HepG2 (cell line): ENCODE measurements around the gene EDAR. TPM values are rescaled to one million over a fixed set of nuclear protein-coding genes. Genes with fewer than 3 reads are reported as not detected.

Experiments used
- ATAC-seq: fragments of 200-7000 bp; cut with Tn5 transposase; 3 replicates; pipeline ENCODE4 v1.9.1; 2020; ENCODE audit warnings: mild to moderate bottlenecking, moderate library complexity
- BruUV-seq: library from RNA; stranded (reverse); fragments of 400-500 nt; replicated peaks from 2 replicates; lab custom pipeline; 2021; lab: Mats Ljungman, UMichigan
- CTCF ChIA-PET: fragments of 300-600 bp; formaldehyde crosslinking; extraction: SDS; loops from one replicate; lab custom pipeline; 2021; ENCODE audit warnings: low total read pairs, inconsistent platforms, low intra/inter-chr PET ratio; lab: Yijun Ruan, JAX
- POLR2A ChIA-PET: fragments of 350-600 bp; sonication (Branson Sonifier 250); formaldehyde crosslinking; loops from one replicate; lab custom pipeline; 2020; ENCODE audit warnings: antibody characterized with exemption, inconsistent platforms; lab: Yijun Ruan, JAX
- DNase-seq: peaks from one replicate; pipeline ENCODE4 v3.0.0-alpha.2; 2015; ENCODE audit warnings: low spot score
- FAIRE-seq: peaks from 3 replicates; lab custom pipeline; 2011; peaks lifted over from hg19 to GRCh38; lab: Jason Lieb, UNC
- H2AFZ ChIP-seq: one replicate; pipeline ENCODE4 v1.6.1; 2011; ENCODE audit warnings: low read length, inconsistent platforms
- H3K27ac ChIP-seq: fragments of 300-600 bp; 3 replicates; pipeline ENCODE4 v1.8.0; 2011; ENCODE audit warnings: mixed run types, mild to moderate bottlenecking, mixed read lengths, low read length, inconsistent platforms; ENCODE audit not compliant: insufficient read depth; ENCODE audit errors: extremely low read length
- H3K27me3 ChIP-seq, 2 experiments: fragments of 200-600 bp in 1 of 2; 2 replicates in 1 of 2; 3 replicates in 1 of 2; pipeline versions ENCODE4 v1.6.0 to v1.8.0; 2011; ENCODE audit warnings: low read length in 2 of 2, mild to moderate bottlenecking in 2 of 2, moderate library complexity in 2 of 2, inconsistent platforms in 1 of 2; ENCODE audit not compliant: insufficient read depth in 2 of 2, control insufficient read depth in 1 of 2
- H3K36me3 ChIP-seq, 2 experiments: fragments of 200-600 bp in 1 of 2; replicated peaks in 1 of 2; 2 replicates in 1 of 2; 3 replicates in 1 of 2; pipeline versions ENCODE4 v1.5.1 to v1.8.0; 2011; ENCODE audit warnings: low read length in 2 of 2, inconsistent platforms in 1 of 2; ENCODE audit not compliant: insufficient read depth in 2 of 2, control insufficient read depth in 1 of 2
- H3K4me1 ChIP-seq: 2 replicates; pipeline ENCODE4 v1.5.1; 2012; ENCODE audit warnings: low read length, inconsistent platforms; ENCODE audit not compliant: insufficient read depth
- H3K4me2 ChIP-seq: 2 replicates; pipeline ENCODE4 v1.6.0; 2011; ENCODE audit warnings: low read depth, low read length, inconsistent platforms
- H3K4me3 ChIP-seq, 3 experiments: fragments of 200-600 bp in 1 of 3; sonication (generic), shearing (Covaris generic) in 1 of 3; replicated peaks in 1 of 3; 2 replicates each; pipeline ENCODE4 v1.5.1; 2011 to 2016; ENCODE audit warnings: low read length in 3 of 3, inconsistent platforms in 2 of 3, low read depth in 2 of 3, mild to moderate bottlenecking in 2 of 3, control low read depth in 1 of 3, mixed read lengths in 1 of 3; ENCODE audit not compliant: insufficient read depth in 1 of 3
- H3K79me2 ChIP-seq: one replicate; pipeline ENCODE4 v1.6.1; 2011; ENCODE audit warnings: low read length, inconsistent platforms; ENCODE audit not compliant: insufficient read depth
- H3K9ac ChIP-seq: 2 replicates; pipeline ENCODE4 v1.6.0; 2011; ENCODE audit warnings: mild to moderate bottlenecking, low read depth, low read length, inconsistent platforms; ENCODE audit not compliant: insufficient read depth
- H3K9me3 ChIP-seq: 2 replicates; pipeline ENCODE4 v1.5.1; 2012; ENCODE audit warnings: mild to moderate bottlenecking, low read length
- H4K20me1 ChIP-seq: 2 replicates; pipeline ENCODE4 v1.6.0; 2011; ENCODE audit warnings: inconsistent platforms, mild to moderate bottlenecking, low read length, moderate library complexity; ENCODE audit not compliant: insufficient read depth
- ATAD3A ChIP-seq: sonication (generic); formaldehyde crosslinking; IDR thresholded peaks from 2 replicates; pipeline ENCODE4 v1.4.0; 2020; ENCODE audit warnings: missing genetic modification reagents
- PATZ1 ChIP-seq: sonication (generic); formaldehyde crosslinking; IDR thresholded peaks from 2 replicates; pipeline ENCODE4 v1.4.0; 2020; ENCODE audit warnings: missing genetic modification reagents
- SALL2 ChIP-seq: sonication (generic); formaldehyde crosslinking; IDR thresholded peaks from 2 replicates; pipeline ENCODE4 v1.8.1; 2023; ENCODE audit warnings: mild to moderate bottlenecking, missing genetic modification reagents, inconsistent platforms
- SIX1 ChIP-seq: sonication (generic); formaldehyde crosslinking; IDR thresholded peaks from 2 replicates; pipeline ENCODE4 v1.4.0; 2020; ENCODE audit warnings: missing genetic modification reagents, borderline replicate concordance
- SIX4 ChIP-seq: sonication (generic); formaldehyde crosslinking; IDR thresholded peaks from 2 replicates; pipeline ENCODE4 v1.4.0; 2020; ENCODE audit warnings: missing genetic modification reagents
- SMYD3 ChIP-seq: sonication (generic); formaldehyde crosslinking; IDR thresholded peaks from 2 replicates; pipeline ENCODE4 v1.8.1; 2023; ENCODE audit warnings: mild to moderate bottlenecking, missing genetic modification reagents
- SP140L ChIP-seq: sonication (generic); formaldehyde crosslinking; IDR thresholded peaks from 2 replicates; pipeline ENCODE4 v1.4.0; 2020; ENCODE audit warnings: missing genetic modification reagents, borderline replicate concordance
- SUZ12 ChIP-seq: fragments of 150-350 bp; IDR thresholded peaks from 2 replicates; pipeline ENCODE4 v1.6.1; 2014; ENCODE audit warnings: low read depth, low read length
- TARDBP ChIP-seq: sonication (generic); formaldehyde crosslinking; IDR thresholded peaks from 2 replicates; pipeline ENCODE4 v1.8.0; 2022; ENCODE audit warnings: mild to moderate bottlenecking, missing genetic modification reagents
- TCF7 ChIP-seq: sonication (generic); IDR thresholded peaks from 2 replicates; pipeline ENCODE4 v1.6.1; 2016; ENCODE audit warnings: antibody characterized with exemption, low read depth
- YEATS4 ChIP-seq: sonication (generic); formaldehyde crosslinking; IDR thresholded peaks from 2 replicates; pipeline ENCODE4 v1.4.0; 2020; ENCODE audit warnings: missing genetic modification reagents, borderline replicate concordance
- ZFAT ChIP-seq: sonication (generic); formaldehyde crosslinking; conservative IDR thresholded peaks from 2 replicates; pipeline ENCODE4 v1.8.1; 2023; ENCODE audit warnings: missing genetic modification reagents, inconsistent platforms
- ZMYM3 ChIP-seq: sonication (generic); formaldehyde crosslinking; IDR thresholded peaks from 2 replicates; pipeline ENCODE4 v1.5.1; 2020; ENCODE audit warnings: mild to moderate bottlenecking, missing genetic modification reagents
- ZNF274 ChIP-seq: sonication (generic); formaldehyde crosslinking; IDR thresholded peaks from 2 replicates; pipeline ENCODE4 v1.5.1; 2020; ENCODE audit warnings: mild to moderate bottlenecking, missing genetic modification reagents
- ZNF367 ChIP-seq: sonication (generic); formaldehyde crosslinking; IDR thresholded peaks from 2 replicates; pipeline ENCODE4 v1.4.0; 2020; ENCODE audit warnings: missing genetic modification reagents, borderline replicate concordance
- WGBS: methylation state at CpG from one replicate; pipeline ENCODE4 v1.1.6; 2017; ENCODE audit warnings: low lambda C conversion rate; 5-methylcytosine and 5-hydroxymethylcytosine counted together
- in situ Hi-C: cut with HindIII; loops from 2 replicates; pipeline ENCODE4 v1.10.0; 2017; ENCODE audit warnings: low pct_unique_long_range_greater_than_20kb; ENCODE audit not compliant: extremely low pct_ligation_motif_present
- intact Hi-C: fragments of 100-400 bp; cut with micrococcal nuclease; formaldehyde crosslinking; loops from one replicate; pipeline ENCODE4 v1.10.0; 2022; ENCODE audit not compliant: unreplicated experiment
- polyA plus RNA-seq, 8 experiments: library from polyadenylated mRNA; depleted of rRNA in 3 of 8; stranded (reverse) in 7 of 8; unstranded in 1 of 8; fragments of >200 nt; fragmentation: Illumina TruSeq in 4 of 8; extraction: Trizol in 4 of 8; gene quantifications; 2 replicates each; pipeline versions ENCODE4 v1.2.1 to v1.2.3, GENCODE V29; 2011 to 2016; ENCODE audit warnings: low read depth in 4 of 8, missing spikeins in 1 of 8, mixed read lengths in 1 of 8; ENCODE audit not compliant: insufficient read depth in 1 of 8
- total RNA-seq, 5 experiments: library from RNA; depleted of rRNA; stranded (reverse); fragments of >200 nt; fragmentation: Illumina TruSeq; extraction: Trizol; gene quantifications; 2 replicates each; pipeline ENCODE4 v1.2.3, GENCODE V29; 2016; ENCODE audit warnings: low read depth in 1 of 5
- TF ChIP-seq, protein P1 (sequence below): sonication (generic); formaldehyde crosslinking; IDR thresholded peaks from 2 replicates; pipeline ENCODE4 v1.5.1; 2020; ENCODE audit warnings: mild to moderate bottlenecking, missing genetic modification reagents
- TF ChIP-seq, protein P2 (sequence below): sonication (generic); formaldehyde crosslinking; IDR thresholded peaks from 2 replicates; pipeline ENCODE4 v1.4.0; 2020; ENCODE audit warnings: missing genetic modification reagents, mild to moderate bottlenecking, borderline replicate concordance

Gene EDAR
- total and polyA plus RNA-seq, 2 of the 13 experiments (the other 11 are each of a cell fraction or from before 2014, with no cell fraction given): not detected

- TF ChIP-seq, protein P1, sequence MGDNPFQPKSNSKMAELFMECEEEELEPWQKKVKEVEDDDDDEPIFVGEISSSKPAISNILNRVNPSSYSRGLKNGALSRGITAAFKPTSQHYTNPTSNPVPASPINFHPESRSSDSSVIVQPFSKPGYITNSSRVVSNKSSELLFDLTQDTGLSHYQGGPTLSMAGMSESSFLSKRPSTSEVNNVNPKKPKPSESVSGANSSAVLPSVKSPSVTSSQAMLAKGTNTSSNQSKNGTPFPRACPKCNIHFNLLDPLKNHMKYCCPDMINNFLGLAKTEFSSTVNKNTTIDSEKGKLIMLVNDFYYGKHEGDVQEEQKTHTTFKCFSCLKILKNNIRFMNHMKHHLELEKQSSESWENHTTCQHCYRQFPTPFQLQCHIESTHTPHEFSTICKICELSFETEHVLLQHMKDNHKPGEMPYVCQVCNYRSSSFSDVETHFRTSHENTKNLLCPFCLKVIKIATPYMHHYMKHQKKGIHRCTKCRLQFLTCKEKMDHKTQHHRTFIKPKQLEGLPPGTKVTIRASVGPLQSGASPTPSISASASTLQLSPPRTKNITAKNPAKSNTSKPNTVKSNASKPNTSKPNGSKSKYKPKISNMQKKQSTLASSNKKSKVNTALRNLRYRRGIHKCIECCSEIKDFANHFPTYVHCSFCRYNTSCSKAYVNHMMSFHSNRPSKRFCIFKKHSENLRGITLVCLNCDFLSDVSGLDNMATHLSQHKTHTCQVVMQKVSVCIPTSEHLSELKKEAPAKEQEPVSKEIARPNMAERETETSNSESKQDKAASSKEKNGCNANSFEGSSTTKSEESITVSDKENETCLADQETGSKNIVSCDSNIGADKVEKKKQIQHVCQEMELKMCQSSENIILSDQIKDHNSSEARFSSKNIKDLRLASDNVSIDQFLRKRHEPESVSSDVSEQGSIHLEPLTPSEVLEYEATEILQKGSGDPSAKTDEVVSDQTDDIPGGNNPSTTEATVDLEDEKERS (CRISPR knock-in tag): no peak
These were observed 99.1 kb downstream of the EDAR start (continued) for GRCh38 chr2:108889907-108890306.

DNA sequence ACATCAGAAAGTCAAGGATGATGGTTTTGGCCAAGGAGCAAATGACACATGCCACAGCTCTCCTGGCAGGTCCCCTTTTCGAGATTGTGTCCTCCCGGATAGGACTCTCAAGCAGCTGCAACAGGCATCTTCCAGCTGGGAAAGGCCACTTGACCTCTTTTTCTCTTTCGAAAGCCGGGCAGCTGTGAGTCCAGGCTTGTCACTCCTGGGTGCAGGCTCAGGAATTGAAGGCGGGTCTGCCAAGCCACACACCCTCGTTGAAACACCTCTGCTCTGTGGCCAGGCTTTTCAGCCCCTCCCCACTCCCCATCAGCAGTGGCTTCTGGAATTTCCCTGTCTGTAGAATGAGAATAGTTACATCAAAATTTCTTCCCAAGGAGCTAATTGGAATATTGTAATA lies 104.4 kb downstream of the EDAR start:
- Histone ChIP-seq H3K4me1 (peaks cover 8% of the 10 kb centered on the region), H3K9me3 (peaks cover 16% of the 10 kb centered on the region), H2AFZ (no peak overlapping the region), H3K79me2 (no peaks in the 10 kb centered on the region), H3K9ac (no peak overlapping the region), H3K27ac (no peak overlapping the region), H3K4me3 (no peak overlapping the region), H4K20me1 (no peaks in the 10 kb centered on the region), H3K36me3 (no peaks in the 10 kb centered on the region), H3K4me2 (no peak overlapping the region), H3K27me3 (no peaks in the 10 kb centered on the region)
- ChIA-PET CTCF (no interaction called here), POLR2A (no interaction called here)
- intact Hi-C loops (no loop called here), in situ Hi-C loops (no loop called here)
- DNase-seq: no peak
- TF ChIP-seq SALL2 (CRISPR knock-in tag) (no peak), ZFAT (no peak), SP140L (CRISPR knock-in tag) (no peak), ZMYM3 (CRISPR knock-in tag) (no peak), TCF7 (no peak), YEATS4 (CRISPR knock-in tag) (no peak), SIX1 (no peak), TARDBP (no peak), ZNF367 (no peak), ATAD3A (CRISPR knock-in tag) (no peak), SMYD3 (CRISPR knock-in tag) (no peak), SUZ12 (no peak), PATZ1 (CRISPR knock-in tag) (no peak), ZNF274 (CRISPR knock-in tag) (no peak), SIX4 (CRISPR knock-in tag) (no peak)
- TF ChIP-seq, protein P2, sequence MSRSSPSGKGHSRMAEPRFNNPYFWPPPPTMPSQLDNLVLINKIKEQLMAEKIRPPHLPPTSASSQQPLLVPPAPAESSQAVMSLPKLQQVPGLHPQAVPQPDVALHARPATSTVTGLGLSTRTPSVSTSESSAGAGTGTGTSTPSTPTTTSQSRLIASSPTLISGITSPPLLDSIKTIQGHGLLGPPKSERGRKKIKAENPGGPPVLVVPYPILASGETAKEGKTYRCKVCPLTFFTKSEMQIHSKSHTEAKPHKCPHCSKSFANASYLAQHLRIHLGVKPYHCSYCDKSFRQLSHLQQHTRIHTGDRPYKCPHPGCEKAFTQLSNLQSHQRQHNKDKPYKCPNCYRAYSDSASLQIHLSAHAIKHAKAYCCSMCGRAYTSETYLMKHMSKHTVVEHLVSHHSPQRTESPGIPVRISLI: no peak
- 24% methylated on average over 6 of the region's 6 CpGs for WGBS
- no TSS peak for BruUV-seq
- FAIRE-seq: no peak
- peak; percentile 81 for ATAC-seq
